Activated CD4-positive, alpha-beta T cell treated with anti-CD3 and anti-CD28 coated beads, Interleukin-2, amount 50 U/mL, for 48 hours (primary cell): Measurements from ENCODE around the gene SLC29A3.
"Not testable (repeated sequence)": the region's sequence is repeated elsewhere in the genome, so short reads cannot be mapped to it uniquely, and the experiment has no call there.

Experiments
- DNase-seq, 2 experiments: peaks; one replicate each; pipeline ENCODE4 v3.0.0-alpha.2; 2020

Gene SLC29A3

GRCh38 chr10:71319042-71319799 is at the start of gene SLC29A3:
Gene SLC29A3, plus strand, starts transcription at chr10:71319259. Its CDS starts 51 bp downstream, at chr10:71319310.
- peak; percentile 86 to 89 for DNase-seq

GRCh38 chr10:71269301-71270288 is 49.5 kb upstream of the SLC29A3 start:
- no peak for DNase-seq

- DNase-seq, result peak; percentile 36 to 49
Observed at GRCh38 chr10:71270301-71271220, 48.5 kb upstream of the SLC29A3 start.

- DNase-seq, result no peak
Observed at GRCh38 chr10:71271662-71272055, 47.4 kb upstream of the SLC29A3 start.

GRCh38 chr10:71272056-71272771 is 46.8 kb upstream of the SLC29A3 start:
- no peak for DNase-seq

GRCh38 chr10:71272974-71273373 is 46.1 kb upstream of the SLC29A3 start:
- DNase-seq, result not testable (repeated sequence)

- no peak for DNase-seq
Observed at GRCh38 chr10:71273506-71273905, 45.6 kb upstream of the SLC29A3 start.

GRCh38 chr10:71274901-71275796 is 43.9 kb upstream of the SLC29A3 start:
- no peak for DNase-seq

GRCh38 chr10:71276873-71277272 is 42.2 kb upstream of the SLC29A3 start:
- no peak for DNase-seq

GRCh38 chr10:71277914-71278665 is 41.0 kb upstream of the SLC29A3 start:
- no peak for DNase-seq

GRCh38 chr10:71278691-71279588 is 40.1 kb upstream of the SLC29A3 start:
- DNase-seq, result no peak

GRCh38 chr10:71279590-71280170 is 39.4 kb upstream of the SLC29A3 start:
- DNase-seq, result no peak

- no peak for DNase-seq
Observed at GRCh38 chr10:71280216-71280615, 38.8 kb upstream of the SLC29A3 start.

- no peak for DNase-seq
Observed at GRCh38 chr10:71280825-71281224, 38.2 kb upstream of the SLC29A3 start.

- DNase-seq, result no peak
Observed at GRCh38 chr10:71281646-71282322, 37.3 kb upstream of the SLC29A3 start.

GRCh38 chr10:71282323-71282680 is 36.8 kb upstream of the SLC29A3 start:
- DNase-seq, result no peak

GRCh38 chr10:71283410-71283809 is 35.6 kb upstream of the SLC29A3 start:
- no peak for DNase-seq

- no peak for DNase-seq
Observed at GRCh38 chr10:71283876-71284275, 35.2 kb upstream of the SLC29A3 start.
